ENCODE data around the gene CFAP251. TPM values are rescaled to one million over a fixed set of nuclear protein-coding genes. Genes with fewer than 3 reads are reported as not detected.
A peak's percentile ranks its signal among the peaks of the same experiment; 100 is the strongest.
"Not testable (repeated sequence)": the region's sequence is repeated elsewhere in the genome, so short reads cannot be mapped to it uniquely, and the experiment has no call there.

CFAP251 gene, protein sequence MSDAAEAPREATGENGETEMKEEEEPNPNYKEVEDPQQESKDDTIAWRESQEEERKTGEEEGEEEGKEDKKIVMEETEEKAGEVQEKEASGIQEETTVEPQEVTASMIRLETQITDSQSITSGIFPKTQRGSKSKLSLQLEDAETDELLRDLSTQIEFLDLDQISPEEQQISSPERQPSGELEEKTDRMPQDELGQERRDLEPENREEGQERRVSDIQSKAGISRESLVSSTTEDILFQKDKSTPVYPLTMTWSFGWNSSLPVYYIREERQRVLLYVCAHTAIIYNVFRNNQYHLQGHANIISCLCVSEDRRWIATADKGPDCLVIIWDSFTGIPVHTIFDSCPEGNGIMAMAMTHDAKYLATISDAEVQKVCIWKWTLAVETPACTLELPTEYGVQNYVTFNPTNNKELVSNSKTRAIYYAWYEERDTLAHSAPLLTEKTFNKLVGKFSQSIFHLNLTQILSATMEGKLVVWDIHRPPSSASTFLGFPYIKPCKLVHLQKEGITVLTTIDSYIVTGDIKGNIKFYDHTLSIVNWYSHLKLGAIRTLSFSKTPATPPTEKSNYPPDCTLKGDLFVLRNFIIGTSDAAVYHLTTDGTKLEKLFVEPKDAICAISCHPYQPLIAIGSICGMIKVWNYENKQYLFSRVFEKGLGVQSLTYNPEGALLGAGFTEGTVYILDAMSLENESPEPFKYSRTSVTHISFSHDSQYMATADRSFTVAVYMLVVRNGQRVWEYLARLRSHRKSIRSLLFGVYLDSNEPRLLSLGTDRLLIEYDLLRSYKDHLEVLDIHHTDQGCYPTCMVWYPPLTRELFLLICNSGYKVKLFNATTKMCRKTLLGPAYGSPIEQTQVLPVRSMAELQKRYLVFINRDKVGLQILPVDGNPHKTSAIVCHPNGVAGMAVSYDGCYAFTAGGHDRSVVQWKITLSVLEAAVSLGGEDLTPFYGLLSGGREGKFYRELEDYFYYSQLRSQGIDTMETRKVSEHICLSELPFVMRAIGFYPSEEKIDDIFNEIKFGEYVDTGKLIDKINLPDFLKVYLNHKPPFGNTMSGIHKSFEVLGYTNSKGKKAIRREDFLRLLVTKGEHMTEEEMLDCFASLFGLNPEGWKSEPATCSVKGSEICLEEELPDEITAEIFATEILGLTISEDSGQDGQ
- polyA plus RNA-seq (2012; ENCODE audit: insufficient read depth, insufficient read length, low read depth) = 0.88 TPM

GRCh38 chr12:121917950-121918678 lies at the start of gene CFAP251:
Gene CFAP251 (plus strand): TSS chr12:121918592. CDS start chr12:121921306, 2,714 bp downstream.
- H3K4me3 ChIP-seq (ENCODE audit: low read depth, low read length) = peak within 1 kb of the TSS; percentile 75
- DNase-seq = peak; percentile 99
- peak; percentile 75 for TF ChIP-seq CTCF (IDR thresholded peaks at IDR 0.05; ENCODE audit: low read depth, low read length)
- H3K4me1 ChIP-seq = no peaks in the 10 kb centered on the region
- no peaks in the 10 kb centered on the region for H3K27me3 ChIP-seq
- peaks cover 8% of the 10 kb centered on the region for H3K36me3 ChIP-seq
- H3K9me3 ChIP-seq = no peaks in the 10 kb centered on the region

- not testable (repeated sequence) for H3K4me3 ChIP-seq (ENCODE audit: low read depth, low read length); H3K27me3 ChIP-seq; H3K4me1 ChIP-seq; H3K9me3 ChIP-seq; DNase-seq; H3K36me3 ChIP-seq
Observed at GRCh38 chr12:121869229-121869628, 49.2 kb upstream of the CFAP251 start.

GRCh38 chr12:121871467-121871866 lies 46.9 kb upstream of the CFAP251 start:
- H3K4me1 ChIP-seq = peaks cover 6% of the 10 kb centered on the region
- no peaks in the 10 kb centered on the region for H3K36me3 ChIP-seq
- no peak for TF ChIP-seq CTCF (IDR thresholded peaks at IDR 0.05; ENCODE audit: low read depth, low read length)
- DNase-seq = no peak
- no peaks in the 10 kb centered on the region for H3K9me3 ChIP-seq
- no peaks in the 10 kb centered on the region for H3K27me3 ChIP-seq
- H3K4me3 ChIP-seq (ENCODE audit: low read depth, low read length) = no peak overlapping the region

DNA sequence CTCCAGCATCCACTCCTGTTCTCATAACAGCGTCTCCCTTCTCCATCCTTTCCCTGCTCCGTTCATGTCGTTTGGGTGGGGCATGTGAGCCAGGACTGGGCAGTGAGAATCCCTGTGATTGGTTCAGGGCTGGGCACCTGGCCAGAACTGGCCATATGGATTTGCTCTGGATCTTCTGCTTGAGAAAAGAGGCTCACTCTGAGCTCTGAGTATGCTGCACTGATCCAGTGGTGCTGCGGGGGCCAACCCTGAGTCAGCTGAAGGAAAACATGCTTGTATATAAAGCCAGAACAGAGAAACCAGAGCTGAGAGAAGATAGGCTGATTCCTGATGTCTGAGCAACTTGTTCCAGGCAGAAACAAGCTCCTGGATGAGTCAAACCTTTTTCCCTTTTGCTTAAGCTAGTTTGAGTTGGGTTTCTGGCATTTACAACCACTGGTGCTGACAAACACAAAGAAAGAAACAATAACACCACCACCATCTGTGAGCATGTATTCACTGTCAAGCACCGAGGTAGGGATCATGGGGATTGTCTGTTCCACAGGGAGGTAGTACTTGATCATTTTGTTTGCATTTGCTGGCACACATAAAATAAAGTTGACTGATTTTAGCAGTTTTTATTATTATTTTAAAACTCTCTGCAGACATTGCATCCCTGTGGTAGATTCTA lies 45.7 kb upstream of the CFAP251 start:
- H3K4me1 ChIP-seq = peaks cover 6% of the 10 kb centered on the region
- no peaks in the 10 kb centered on the region for H3K27me3 ChIP-seq
- peak overlapping the region; percentile 45 for H3K4me3 ChIP-seq (ENCODE audit: low read depth, low read length)
- H3K36me3 ChIP-seq = no peaks in the 10 kb centered on the region
- no peaks in the 10 kb centered on the region for H3K9me3 ChIP-seq
- peak; percentile 93 for DNase-seq
- TF ChIP-seq CTCF (IDR thresholded peaks at IDR 0.05; ENCODE audit: low read depth, low read length) = no peak

GRCh38 chr12:121873216-121873569 lies 45.2 kb upstream of the CFAP251 start:
- no peak for DNase-seq
- H3K27me3 ChIP-seq = no peaks in the 10 kb centered on the region
- H3K9me3 ChIP-seq = no peaks in the 10 kb centered on the region
- no peaks in the 10 kb centered on the region for H3K36me3 ChIP-seq
- H3K4me3 ChIP-seq (ENCODE audit: low read depth, low read length) = no peak overlapping the region
- peaks cover 6% of the 10 kb centered on the region for H3K4me1 ChIP-seq
- TF ChIP-seq CTCF (IDR thresholded peaks at IDR 0.05; ENCODE audit: low read depth, low read length) = no peak
